Erythroblast (primary cell): ENCODE results near the gene CTNNA1.
"Not testable (repeated sequence)": the region's sequence is repeated elsewhere in the genome, so short reads cannot be mapped to it uniquely, and the experiment has no call there.

Source experiments
- DNase-seq, 2 experiments: peaks; one replicate each; lab custom pipeline; 2025; lab: John Stamatoyannopoulos, UW
- GATA1 ChIP-seq: IDR thresholded peaks from 2 replicates; pipeline ENCODE4 v1.6.1; 2011; ENCODE audit warnings: low read depth, mild to moderate bottlenecking, control low read depth, low read length, moderate library complexity
- POLR2A ChIP-seq: IDR thresholded peaks from 2 replicates; pipeline ENCODE4 v1.6.1; 2011; ENCODE audit warnings: mild to moderate bottlenecking, low read length

The CTNNA1 gene

GRCh38 chr5:138803285-138803684, 50.1 kb downstream of the CTNNA1 start:
- no peak for TF ChIP-seq POLR2A
- no peak for TF ChIP-seq GATA1
- no peak for DNase-seq

DNA sequence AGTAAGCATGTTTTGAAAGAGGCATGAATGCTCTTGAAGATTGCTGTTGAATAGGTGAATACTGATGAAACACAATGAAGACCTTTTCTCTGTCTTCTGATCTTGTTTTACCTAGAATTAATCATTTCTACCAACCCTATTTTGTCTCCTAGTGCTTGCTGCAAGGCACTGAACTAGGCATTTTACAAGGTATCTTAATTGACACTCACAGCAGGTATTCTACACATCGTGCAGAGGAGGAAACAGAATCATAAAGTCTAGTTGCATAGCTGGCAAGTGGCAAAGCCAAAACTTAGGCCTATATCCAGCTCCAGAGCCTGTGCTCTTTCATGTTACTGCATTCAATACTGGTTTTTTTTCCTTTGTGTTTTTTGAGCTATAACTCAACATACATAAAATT, 50.7 kb downstream of the CTNNA1 start:
- no peak for TF ChIP-seq GATA1
- TF ChIP-seq POLR2A, result no peak
- no peak for DNase-seq

GRCh38 chr5:138805096-138805495, 51.9 kb downstream of the CTNNA1 start:
- no peak for DNase-seq
- TF ChIP-seq POLR2A, result no peak
- TF ChIP-seq GATA1, result no peak

DNA sequence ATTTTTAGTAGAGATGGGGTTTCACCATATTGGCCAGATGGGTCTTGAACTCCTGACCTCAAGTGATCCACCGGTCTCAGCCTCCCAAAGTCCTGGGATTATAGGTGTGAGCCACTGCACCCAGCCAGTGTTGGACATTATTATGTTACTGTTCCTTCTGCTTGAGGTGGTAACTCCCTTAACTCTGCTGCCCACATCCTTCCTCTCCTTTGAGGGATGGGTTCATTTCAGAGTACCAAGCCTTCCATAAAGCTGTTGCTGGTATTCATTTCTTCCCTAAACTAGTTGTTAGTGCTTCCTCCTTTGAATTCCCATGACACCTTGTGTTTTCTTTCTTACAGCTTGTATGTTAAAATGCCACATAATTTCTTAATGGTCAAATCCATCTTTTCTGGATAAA, 54.0 kb downstream of the CTNNA1 start:
- no peak for DNase-seq
- TF ChIP-seq GATA1 (no peak), POLR2A (no peak)

DNA sequence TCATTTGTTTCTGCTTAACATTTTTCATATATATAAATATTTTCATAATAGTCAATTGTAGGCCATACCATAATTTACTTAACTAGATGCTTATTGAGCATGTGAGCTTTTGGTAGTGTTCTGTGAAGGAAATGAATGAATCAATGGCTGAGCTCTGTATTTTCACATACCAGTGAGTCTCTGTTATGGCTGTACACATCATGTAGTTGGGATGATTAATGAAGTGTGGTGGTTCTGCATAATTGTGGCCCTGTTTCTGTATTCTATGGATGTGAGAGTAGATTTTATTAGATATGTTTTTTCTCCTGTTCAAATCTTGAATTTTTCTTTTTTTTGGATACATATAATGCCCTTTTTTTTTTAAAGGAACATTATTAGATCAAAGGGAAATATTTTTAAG, 56.2 kb downstream of the CTNNA1 start:
- TF ChIP-seq POLR2A, result no peak
- TF ChIP-seq GATA1, result no peak

GRCh38 chr5:138810861-138811260, 57.6 kb downstream of the CTNNA1 start:
- DNase-seq, result not testable (repeated sequence)

More for the DNA sequence above, 56.2 kb downstream of the CTNNA1 start:
- no peak for DNase-seq

DNA sequence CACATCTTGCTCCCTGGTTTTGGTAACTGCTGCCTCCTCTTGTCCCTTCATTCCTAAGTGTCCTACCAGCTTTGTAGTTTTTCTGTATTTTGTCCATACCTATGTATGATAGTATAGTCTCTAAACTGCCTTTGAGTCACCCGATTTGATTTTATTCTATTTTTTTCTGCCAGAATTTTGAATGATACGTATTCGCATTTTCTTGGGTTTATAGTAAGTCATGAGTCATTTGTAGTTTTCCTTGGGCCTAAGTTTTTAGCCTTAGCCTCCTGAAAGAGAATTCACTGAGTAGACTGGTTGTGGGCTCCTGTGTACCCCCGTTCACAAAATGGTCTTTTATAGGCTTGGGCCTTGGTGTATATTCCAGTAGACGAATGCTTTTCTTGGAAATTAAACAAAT, 62.3 kb downstream of the CTNNA1 start:
- DNase-seq, result no peak
- TF ChIP-seq POLR2A (no peak), GATA1 (no peak)

- DNase-seq, result no peak
- TF ChIP-seq GATA1, result no peak
- no peak for TF ChIP-seq POLR2A
Observed at GRCh38 chr5:138817241-138817640, 64.0 kb downstream of the CTNNA1 start.

GRCh38 chr5:138819081-138819480, 65.9 kb downstream of the CTNNA1 start:
- TF ChIP-seq GATA1 (no peak), POLR2A (no peak)
- DNase-seq, result no peak

GRCh38 chr5:138820695-138821094, 67.5 kb downstream of the CTNNA1 start:
- TF ChIP-seq GATA1 (no peak), POLR2A (no peak)
- DNase-seq, result no peak

DNA sequence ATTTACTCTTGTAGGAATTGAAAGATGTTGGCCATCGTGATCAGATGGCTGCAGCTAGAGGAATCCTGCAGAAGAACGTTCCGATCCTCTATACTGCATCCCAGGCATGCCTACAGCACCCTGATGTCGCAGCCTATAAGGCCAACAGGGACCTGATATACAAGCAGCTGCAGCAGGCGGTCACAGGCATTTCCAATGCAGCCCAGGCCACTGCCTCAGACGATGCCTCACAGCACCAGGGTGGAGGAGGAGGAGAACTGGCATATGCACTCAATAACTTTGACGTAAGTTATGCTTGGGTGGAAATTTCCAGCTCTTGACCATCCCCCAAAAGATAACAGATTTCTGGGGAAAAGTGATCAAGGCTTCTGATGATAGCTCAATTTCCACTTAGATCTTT, 71.3 kb downstream of the CTNNA1 start:
- DNase-seq, result peak in 1 of 2 experiments; percentile 11
- TF ChIP-seq GATA1 (no peak), POLR2A (peak; percentile 48)

DNA sequence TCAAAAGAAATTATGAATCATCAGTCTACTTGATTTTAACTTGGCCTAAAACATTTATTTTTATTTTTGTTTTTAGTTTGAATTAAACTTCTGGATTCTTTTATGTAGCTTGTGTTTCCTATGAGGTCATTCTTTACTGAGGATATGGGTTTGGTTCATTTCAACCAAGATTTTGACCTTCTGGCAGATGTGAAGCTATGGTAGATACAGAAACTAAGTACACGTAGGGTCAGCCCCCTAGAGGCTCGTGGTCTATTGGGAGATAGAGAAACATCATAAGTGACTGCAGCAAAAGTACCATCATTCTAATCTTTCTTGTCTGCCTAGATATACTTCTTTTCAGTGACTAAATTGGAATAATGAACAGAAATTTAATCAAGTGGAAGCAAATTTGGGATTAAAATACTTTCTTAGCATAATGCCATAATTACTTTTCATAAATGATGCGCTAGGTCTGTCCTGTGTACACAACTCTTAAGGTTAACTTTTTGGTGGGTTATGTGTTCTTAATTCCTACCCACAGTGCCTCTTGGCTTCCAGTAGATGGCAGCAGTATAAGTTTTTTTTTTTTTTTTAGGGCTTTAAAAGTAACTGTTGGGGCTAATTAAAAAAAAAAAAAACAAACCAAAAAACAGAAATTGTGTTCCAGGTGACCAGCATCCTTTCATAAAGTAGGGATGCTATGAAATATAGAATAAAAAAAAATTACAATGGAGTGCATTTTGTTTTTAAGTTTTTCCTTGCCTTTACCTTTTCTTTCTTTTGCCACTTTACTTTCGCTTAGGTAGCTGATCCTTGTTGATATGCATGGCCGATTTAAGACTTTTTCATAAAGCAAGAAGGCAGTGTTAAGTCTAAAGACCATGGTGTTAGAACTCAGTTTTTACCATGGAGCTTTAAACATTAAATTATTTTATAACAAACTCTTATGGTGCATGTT, 72.0 kb downstream of the CTNNA1 start:
- no peak for TF ChIP-seq POLR2A
- no peak for TF ChIP-seq GATA1
- DNase-seq, result peak; percentile 31 to 49

- DNase-seq, result no peak
- TF ChIP-seq GATA1 (no peak), POLR2A (no peak)
Observed at GRCh38 chr5:138828556-138828955, 75.3 kb downstream of the CTNNA1 start.

DNA sequence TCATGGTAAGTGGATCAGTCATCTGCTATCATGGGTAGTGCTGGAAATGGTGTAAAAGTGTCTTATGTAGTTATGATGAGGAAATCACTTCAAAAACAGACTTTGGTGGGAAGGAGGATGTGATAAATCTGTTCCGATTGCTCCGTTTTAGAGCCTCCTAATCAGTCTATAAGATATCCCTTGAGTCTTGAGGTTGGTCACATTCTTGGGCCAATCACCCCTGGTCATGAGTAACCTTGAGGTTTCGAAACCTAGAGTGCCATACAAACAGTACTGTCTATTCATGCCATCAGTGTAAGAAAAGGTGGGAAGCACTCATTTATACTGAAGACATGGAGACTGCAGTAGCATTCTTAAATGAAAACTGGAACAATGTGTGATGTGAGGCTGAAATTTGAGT, 76.1 kb downstream of the CTNNA1 start:
- TF ChIP-seq GATA1, result no peak
- no peak for TF ChIP-seq POLR2A
- no peak for DNase-seq

DNA sequence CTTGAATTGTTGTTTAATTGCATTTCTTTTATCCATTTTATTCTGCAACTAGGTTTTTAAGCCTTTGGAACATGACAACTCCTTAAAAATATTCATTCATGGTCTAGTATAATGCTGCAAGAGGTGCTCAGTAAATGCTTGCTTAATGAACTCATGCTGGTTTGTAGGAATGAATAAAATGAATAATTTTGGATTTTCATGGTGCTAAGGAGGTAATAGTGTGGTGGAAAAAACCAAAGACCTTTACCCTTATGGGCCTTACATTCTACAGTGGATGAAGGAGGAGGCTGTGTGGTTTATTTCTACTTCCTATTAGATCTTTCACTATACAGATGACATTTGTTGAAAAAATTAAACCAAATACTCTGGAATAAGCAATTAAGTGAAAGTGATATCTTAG, 78.5 kb downstream of the CTNNA1 start:
- TF ChIP-seq GATA1 (no peak), POLR2A (no peak)
- no peak for DNase-seq

DNA sequence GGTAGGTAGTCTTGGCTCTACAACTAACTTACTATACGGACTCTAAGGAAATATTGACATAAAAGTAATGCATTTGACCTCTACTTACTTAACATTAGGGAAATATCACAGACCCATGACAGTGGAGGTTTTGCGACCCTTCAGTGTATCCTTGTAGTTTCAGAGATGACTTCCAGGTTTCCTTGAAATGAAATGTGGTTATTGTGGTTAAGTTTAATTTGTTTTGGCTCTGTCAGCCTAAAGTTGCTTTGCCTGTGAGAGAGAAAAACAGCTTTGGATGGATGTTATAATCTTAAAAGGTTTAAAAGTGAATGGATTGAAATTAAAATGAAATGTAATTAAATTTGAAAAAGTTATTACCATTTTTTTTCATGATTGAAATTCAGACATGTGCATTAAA, 79.0 kb downstream of the CTNNA1 start:
- no peak for DNase-seq
- TF ChIP-seq POLR2A (no peak), GATA1 (no peak)
